Chondrocyte (in vitro differentiated cells): Measurements from ENCODE around the gene ULK4. TPM values are rescaled to one million over a fixed set of nuclear protein-coding genes. Genes with fewer than 3 reads are reported as not detected.

Experiments used
- DNase-seq: peaks from one replicate; pipeline ENCODE4 v3.0.0; 2021; ENCODE audit warnings: mixed read lengths, low spot score
- H3K27ac Mint-ChIP-seq: one replicate; pipeline ENCODE4 v1.8.0; 2021; ENCODE audit warnings: mild to moderate bottlenecking, moderate library complexity, mixed read lengths; ENCODE audit not compliant: unreplicated experiment
- H3K27me3 Mint-ChIP-seq: 2 replicates; pipeline ENCODE4 v1.8.0; 2021; ENCODE audit warnings: low read depth, mixed read lengths
- H3K36me3 Mint-ChIP-seq: 2 replicates; pipeline ENCODE4 v1.8.0; 2021; ENCODE audit warnings: low read depth, mixed read lengths
- H3K4me1 Mint-ChIP-seq: 2 replicates; pipeline ENCODE4 v1.8.0; 2021; ENCODE audit warnings: low read depth, mild to moderate bottlenecking, mixed read lengths
- H3K4me3 Mint-ChIP-seq: one replicate; pipeline ENCODE4 v1.8.0; 2021; ENCODE audit warnings: mild to moderate bottlenecking, moderate library complexity, mixed read lengths; ENCODE audit not compliant: unreplicated experiment
- H3K9me3 Mint-ChIP-seq: 2 replicates; pipeline ENCODE4 v1.8.0; 2021; ENCODE audit warnings: low read depth, mixed read lengths
- total RNA-seq: library from RNA; stranded (reverse); gene quantifications from 3 replicates; pipeline ENCODE4 v1.2.1, GENCODE V29; 2021
- TF ChIP-seq, protein P1 (sequence below): fragments of 200-600 bp; sonication (generic); IDR thresholded peaks from 2 replicates; pipeline ENCODE4 v1.5.0; 2021; ENCODE audit warnings: antibody characterized with exemption, mild to moderate bottlenecking, moderate library complexity

The ULK4 gene
- total RNA-seq, 1 donor from 2014 or later = 9.1 TPM

DNA sequence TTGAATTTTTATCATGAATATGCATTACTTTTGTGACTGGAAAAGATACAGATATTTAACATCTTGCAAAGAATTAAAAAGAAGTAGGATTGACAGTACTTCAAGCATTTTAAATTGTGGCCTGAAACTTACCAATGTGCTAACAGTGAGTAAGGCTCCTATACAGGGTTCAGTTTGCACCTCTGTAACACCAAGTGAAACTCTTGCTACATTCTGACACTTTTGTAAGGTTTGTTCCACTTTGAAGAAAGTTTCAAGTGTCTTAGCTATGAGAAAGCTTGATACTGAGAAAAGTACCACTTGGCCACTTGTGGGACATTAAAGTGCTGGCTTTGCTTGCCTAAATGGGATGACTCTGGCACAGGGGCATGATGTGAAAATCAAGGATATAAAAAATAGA is 473.4 kb downstream of the ULK4 start:
- H3K9me3 Mint-ChIP-seq = no peaks in the 10 kb centered on the region
- H3K27me3 Mint-ChIP-seq = no peaks in the 10 kb centered on the region
- H3K36me3 Mint-ChIP-seq = no peaks in the 10 kb centered on the region
- no peaks in the 10 kb centered on the region for H3K4me1 Mint-ChIP-seq
- TF ChIP-seq, protein P1, sequence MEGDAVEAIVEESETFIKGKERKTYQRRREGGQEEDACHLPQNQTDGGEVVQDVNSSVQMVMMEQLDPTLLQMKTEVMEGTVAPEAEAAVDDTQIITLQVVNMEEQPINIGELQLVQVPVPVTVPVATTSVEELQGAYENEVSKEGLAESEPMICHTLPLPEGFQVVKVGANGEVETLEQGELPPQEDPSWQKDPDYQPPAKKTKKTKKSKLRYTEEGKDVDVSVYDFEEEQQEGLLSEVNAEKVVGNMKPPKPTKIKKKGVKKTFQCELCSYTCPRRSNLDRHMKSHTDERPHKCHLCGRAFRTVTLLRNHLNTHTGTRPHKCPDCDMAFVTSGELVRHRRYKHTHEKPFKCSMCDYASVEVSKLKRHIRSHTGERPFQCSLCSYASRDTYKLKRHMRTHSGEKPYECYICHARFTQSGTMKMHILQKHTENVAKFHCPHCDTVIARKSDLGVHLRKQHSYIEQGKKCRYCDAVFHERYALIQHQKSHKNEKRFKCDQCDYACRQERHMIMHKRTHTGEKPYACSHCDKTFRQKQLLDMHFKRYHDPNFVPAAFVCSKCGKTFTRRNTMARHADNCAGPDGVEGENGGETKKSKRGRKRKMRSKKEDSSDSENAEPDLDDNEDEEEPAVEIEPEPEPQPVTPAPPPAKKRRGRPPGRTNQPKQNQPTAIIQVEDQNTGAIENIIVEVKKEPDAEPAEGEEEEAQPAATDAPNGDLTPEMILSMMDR = no peak
- DNase-seq = no peak
- H3K4me3 Mint-ChIP-seq = no peak overlapping the region
- H3K27ac Mint-ChIP-seq = no peak overlapping the region

DNA sequence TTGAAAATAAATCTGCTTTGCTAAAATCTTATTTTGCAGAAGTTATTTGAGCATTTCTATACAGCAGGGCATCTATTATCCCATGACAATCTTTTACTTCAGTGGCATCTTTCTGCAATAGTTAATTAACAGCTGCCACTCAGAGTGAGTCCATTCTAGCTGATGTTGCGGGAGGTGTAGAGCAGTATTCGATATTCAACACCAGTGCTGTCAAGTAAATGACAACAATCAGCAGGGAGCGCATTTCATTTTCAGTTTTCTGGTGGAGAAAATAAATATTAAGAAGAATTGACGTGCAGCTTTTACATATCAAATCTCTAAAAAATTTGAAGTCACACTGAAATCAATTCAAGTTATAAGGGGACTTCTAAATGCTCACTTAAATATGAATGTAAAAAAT is 476.4 kb downstream of the ULK4 start:
- Mint-ChIP-seq H3K27ac (no peak overlapping the region), H3K27me3 (no peaks in the 10 kb centered on the region), H3K36me3 (no peaks in the 10 kb centered on the region), H3K4me1 (no peaks in the 10 kb centered on the region), H3K4me3 (no peak overlapping the region), H3K9me3 (no peaks in the 10 kb centered on the region)
- TF ChIP-seq, protein P1 = no peak
- no peak for DNase-seq

DNA sequence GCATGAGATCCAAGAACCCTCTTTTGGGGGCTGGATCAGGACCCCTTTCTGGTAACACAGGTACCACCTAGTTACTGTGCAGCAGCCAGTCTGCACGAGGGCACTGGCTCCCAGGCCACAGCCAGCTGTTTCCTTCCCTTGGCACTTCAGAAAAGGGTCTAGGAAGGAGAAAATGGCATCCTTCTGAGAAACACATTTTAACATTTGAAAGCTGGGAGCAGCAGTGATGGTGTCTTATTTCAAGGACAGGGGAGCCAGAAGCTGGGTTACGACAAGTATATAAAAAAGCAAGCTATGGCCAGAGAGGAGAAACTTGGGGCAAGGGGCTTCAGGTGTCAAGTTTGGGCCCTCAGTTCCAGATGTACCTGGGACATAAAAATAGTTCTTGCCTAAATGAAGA is 479.8 kb downstream of the ULK4 start:
- H3K36me3 Mint-ChIP-seq = peaks cover 3% of the 10 kb centered on the region
- no peak for DNase-seq
- H3K27ac Mint-ChIP-seq = no peak overlapping the region
- H3K4me3 Mint-ChIP-seq = no peak overlapping the region
- no peaks in the 10 kb centered on the region for H3K27me3 Mint-ChIP-seq
- TF ChIP-seq, protein P1 = no peak
- H3K4me1 Mint-ChIP-seq = no peaks in the 10 kb centered on the region
- H3K9me3 Mint-ChIP-seq = peaks cover 3% of the 10 kb centered on the region

DNA sequence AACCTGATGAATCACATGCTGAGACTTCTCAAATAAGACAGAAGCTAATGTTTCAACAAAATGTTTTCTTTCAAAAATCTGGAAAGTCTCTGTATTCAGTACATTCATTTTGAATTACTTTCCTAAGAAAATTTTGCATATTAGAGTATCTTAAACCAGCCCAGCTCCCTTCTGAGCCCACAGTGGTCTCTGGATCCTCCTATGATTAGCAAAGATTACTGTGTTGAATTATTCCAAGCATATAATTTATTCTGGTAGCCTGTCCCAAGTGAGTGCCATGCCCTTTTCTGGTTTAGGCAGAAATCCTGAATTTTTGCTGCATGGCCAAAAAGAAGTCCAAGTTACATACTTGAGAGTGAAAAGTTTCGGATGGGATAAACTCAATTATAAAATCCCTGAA is 483.6 kb downstream of the ULK4 start:
- Mint-ChIP-seq H3K4me1 (no peaks in the 10 kb centered on the region), H3K9me3 (peaks cover 11% of the 10 kb centered on the region), H3K27ac (no peak overlapping the region), H3K36me3 (peaks cover 4% of the 10 kb centered on the region), H3K27me3 (no peaks in the 10 kb centered on the region), H3K4me3 (no peak overlapping the region)
- TF ChIP-seq, protein P1 = no peak
- no peak for DNase-seq

DNA sequence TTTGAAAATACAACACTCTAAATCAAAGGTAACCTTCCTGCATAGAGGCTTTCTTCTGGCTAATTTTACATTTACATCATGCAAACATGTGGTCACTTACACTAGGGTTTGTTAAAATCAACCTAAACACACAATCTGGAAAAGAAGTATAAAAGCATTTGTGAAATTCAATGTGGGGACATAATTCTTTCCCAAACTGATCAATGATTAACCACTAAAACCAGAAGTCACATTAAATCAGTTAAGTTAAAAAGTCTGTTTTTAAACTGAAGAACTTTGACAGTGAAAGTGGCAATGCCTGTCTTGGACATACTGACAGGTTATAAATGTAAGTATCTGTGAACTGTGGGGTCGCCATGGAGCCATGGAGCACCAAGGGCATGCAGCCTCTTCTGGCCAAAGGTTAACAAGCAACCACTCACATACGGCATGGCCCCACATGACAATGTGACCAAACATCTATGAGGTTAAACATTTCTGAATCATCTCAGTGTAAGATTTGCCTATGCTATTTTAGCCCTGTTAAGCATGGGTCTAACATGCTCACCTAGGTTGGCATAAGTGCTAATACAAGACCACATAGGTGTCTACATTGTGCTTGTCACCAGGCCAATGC is 484.4 kb downstream of the ULK4 start:
- Mint-ChIP-seq H3K4me1 (no peaks in the 10 kb centered on the region), H3K9me3 (peaks cover 17% of the 10 kb centered on the region), H3K27ac (no peak overlapping the region), H3K27me3 (no peaks in the 10 kb centered on the region), H3K36me3 (peaks cover 9% of the 10 kb centered on the region), H3K4me3 (no peak overlapping the region)
- DNase-seq = no peak
- TF ChIP-seq, protein P1 = no peak
